ENCODE results near the gene C2orf68. TPM values are rescaled to one million over a fixed set of nuclear protein-coding genes. Genes with fewer than 3 reads are reported as not detected.

Gene C2orf68
- total and polyA plus RNA-seq, 2 of the 8 experiments (the other 6 are each of a cell fraction or from before 2014, with no cell fraction given) = 46.3 to 49.4 TPM

DNA sequence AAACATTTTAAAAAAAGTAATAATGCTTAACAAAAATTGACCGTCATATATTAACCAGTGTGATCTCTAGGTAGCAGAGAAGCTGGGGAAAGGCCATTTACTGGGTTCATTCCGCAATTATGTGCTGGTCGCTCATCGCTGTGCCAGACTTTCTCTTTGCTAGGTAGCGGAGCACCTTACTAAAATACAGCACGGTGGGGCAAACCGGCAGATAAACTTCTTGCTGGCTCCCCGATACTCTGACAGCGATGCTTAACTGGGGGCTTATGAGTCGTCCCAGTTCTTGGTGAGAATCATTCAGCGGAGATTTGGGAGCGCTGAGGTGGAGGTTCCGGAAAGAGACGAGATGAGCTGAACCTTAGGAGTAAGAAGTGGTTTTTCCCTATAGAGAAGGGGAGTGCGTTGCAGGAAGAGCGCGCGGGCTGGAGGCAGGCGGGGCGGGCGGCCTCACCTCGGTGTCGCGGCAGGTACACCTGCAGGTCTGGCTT is 605 bp downstream of the C2orf68 start:
- Histone ChIP-seq H3K4me3 (ENCODE audit: extremely low read depth in 1 of 4, insufficient read depth in 2 of 4, low read depth in 3 of 4, low read length in 4 of 4) (peak overlapping the region; percentile 78 to 87 (median 84)), H2AFZ (ENCODE audit: low read length) (no peak overlapping the region), H2BK15ac (ENCODE audit: low read length) (no peak overlapping the region), H3K4ac (replicated peaks; ENCODE audit: insufficient read length, low read depth, low read length) (no peak overlapping the region), H4K91ac (replicated peaks; ENCODE audit: insufficient read length, low read length) (peak overlapping the region; percentile 56), H3K9ac (replicated peaks in 1 of 4; ENCODE audit: extremely low read depth in 1 of 4, low read depth in 3 of 4, low read length in 3 of 4) (peak overlapping the region in 3 of 4 experiments; percentile 30 to 83 (median 65); a peak in 6 of 7 replicates), H3K23me2 (ENCODE audit: low read depth, low read length) (peaks cover 4% of the 10 kb centered on the region; the same call in 1 of the 2 replicates), H2BK120ac (replicated peaks; ENCODE audit: low read depth, low read length) (no peak overlapping the region), H2AK5ac (ENCODE audit: low read depth, low read length) (no peak overlapping the region), H2BK12ac (ENCODE audit: low read depth, low read length) (no peak overlapping the region), H3K4me2 (ENCODE audit: insufficient read depth in 1 of 2, low read depth in 2 of 2, low read length in 2 of 2) (peak overlapping the region; percentile 68 to 82), H4K5ac (ENCODE audit: insufficient read length, low read depth, low read length) (peak overlapping the region; percentile 9), H2BK5ac (ENCODE audit: low read depth, low read length) (0 out of 2 replicates have a peak overlapping the region, but pooled peaks have one; percentile 35), H4K20me1 (replicated peaks in 1 of 2; ENCODE audit: control insufficient read depth in 1 of 2, insufficient read depth in 2 of 2, low read length in 2 of 2) (peaks cover 0 to 11% of the 10 kb centered on the region in 2 experiments), H3K79me2 (ENCODE audit: control insufficient read depth in 1 of 2, insufficient read depth in 2 of 2, low read length in 2 of 2) (peaks cover 0 to 13% of the 10 kb centered on the region in 2 experiments; a peak in 2 of 4 replicates), H3K79me1 (ENCODE audit: low read depth, low read length) (no peaks in the 10 kb centered on the region; the same call in 1 of the 2 replicates), H3K36me3 (ENCODE audit: control insufficient read depth in 2 of 4, insufficient read depth in 4 of 4, low read length in 3 of 4) (peaks cover 6 to 17% (median 14%) of the 10 kb centered on the region in 4 experiments; a peak in 6 of 8 replicates), H3K27me3 (replicated peaks in 1 of 4; ENCODE audit: control insufficient read depth in 3 of 4, extremely low read depth in 1 of 4, insufficient read depth in 3 of 4, low read length in 3 of 4) (no peaks in the 10 kb centered on the region), H4K8ac (ENCODE audit: extremely low read depth, insufficient read depth, low read length) (peak overlapping the region; percentile 20; the same call in 1 of the 2 replicates), H3K23ac (ENCODE audit: insufficient read length) (no peak overlapping the region), H2BK20ac (ENCODE audit: low read length) (no peak overlapping the region), H3K18ac (ENCODE audit: extremely low read depth, low read length) (no peak overlapping the region), H3K4me1 (replicated peaks in 1 of 4; ENCODE audit: control insufficient read depth in 3 of 4, insufficient read depth in 4 of 4, low read length in 3 of 4) (no peaks in the 10 kb centered on the region; a peak in 3 of 7 replicates), H3K14ac (ENCODE audit: insufficient read length) (no peak overlapping the region), H3K56ac (replicated peaks; ENCODE audit: insufficient read length, low read depth, low read length) (no peak overlapping the region), H3K9me3 (ENCODE audit: insufficient read depth in 2 of 2, low read depth in 1 of 2, low read length in 1 of 2) (no peaks in the 10 kb centered on the region), H3K27ac (ENCODE audit: low read depth, low read length) (peak overlapping the region; percentile 31; the same call in 1 of the 2 replicates)
- POLR2A ChIA-PET (ENCODE audit: partially characterized antibody) = interaction anchor here (0.7 to 7.9 kb wide), 24 partner anchors 8 to 495 kb away, joined by 3 to 95 read pairs (median 5); partner anchors contain the start of genes GGCX, MAT2A, POLR1A and PTCD3
- FAIRE-seq = no peak
- TF ChIP-seq ASH2L (IDR thresholded peaks at IDR 0.05; ENCODE audit: low read length) = no peak
- TF ChIP-seq, protein P1, sequence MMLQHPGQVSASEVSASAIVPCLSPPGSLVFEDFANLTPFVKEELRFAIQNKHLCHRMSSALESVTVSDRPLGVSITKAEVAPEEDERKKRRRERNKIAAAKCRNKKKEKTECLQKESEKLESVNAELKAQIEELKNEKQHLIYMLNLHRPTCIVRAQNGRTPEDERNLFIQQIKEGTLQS (IDR thresholded peaks at IDR 0.05; ENCODE audit: insufficient read depth, low read depth, low read length) = no peak
- no peak for TF ChIP-seq KDM4A (IDR thresholded peaks at IDR 0.05; ENCODE audit: low read depth, low read length, severe bottlenecking)
- no peak for TF ChIP-seq TAF7 (optimal IDR thresholded peaks at IDR 0.05; ENCODE audit: borderline replicate concordance, low read depth, low read length)
- TF ChIP-seq FOSL1 (IDR thresholded peaks at IDR 0.05; ENCODE audit: insufficient read depth, low read depth, low read length) = no peak
- no peak for TF ChIP-seq TAF1 (IDR thresholded peaks at IDR 0.05; ENCODE audit: low read depth, low read length)
- TF ChIP-seq POLR2AphosphoS5 (IDR thresholded peaks at IDR 0.05; ENCODE audit: low read depth, low read length) = no peak
- no peak for TF ChIP-seq RBBP5 (IDR thresholded peaks at IDR 0.05; ENCODE audit: borderline replicate concordance, low read depth, low read length)
- TF ChIP-seq EP300 (IDR thresholded peaks at IDR 0.05; ENCODE audit: borderline replicate concordance in 1 of 2, low read depth in 2 of 2, low read length in 2 of 2) = no peak
- TF ChIP-seq CHD2 (IDR thresholded peaks at IDR 0.05; ENCODE audit: low read length) = no peak
- no peak for TF ChIP-seq RXRA (IDR thresholded peaks at IDR 0.05; ENCODE audit: insufficient read depth, low read depth, low read length)
- 11% methylated on average over 16 of the region's 24 CpGs; no CpG with 5 or more reads in 1 of the 2 experiments for WGBS, 2 experiments (ENCODE audit: extremely low coverage in 1 of 2, insufficient coverage in 1 of 2, insufficient read length in 1 of 2, insufficient replicate concordance in 2 of 2, low coverage in 1 of 2, low lambda C conversion rate in 2 of 2, missing lambda C conversion rate in 1 of 2)
- no peak for DNase-seq (ENCODE audit: low read depth in 1 of 2, low spot score in 2 of 2)
- CTCF ChIA-PET (ENCODE audit: partially characterized antibody) = interaction anchor here (0.7 to 0.8 kb wide), 3 partner anchors 9 to 190 kb away, joined by 3 to 5 read pairs (median 3); no protein-coding TSS in a partner anchor
